HepG2 (cell line): ENCODE measurements around the gene SDK2. TPM values are rescaled to one million over a fixed set of nuclear protein-coding genes. Genes with fewer than 3 reads are reported as not detected.

Source experiments
- CTCF ChIP-seq: sonication (generic); formaldehyde crosslinking; IDR thresholded peaks from 2 replicates; pipeline ENCODE4 v1.5.0; 2020; ENCODE audit warnings: mild to moderate bottlenecking, missing genetic modification reagents, moderate library complexity
- DMAP1 ChIP-seq: IDR thresholded peaks from 2 replicates; pipeline ENCODE4 v1.6.1; 2016
- ELF3 ChIP-seq: IDR thresholded peaks from 2 replicates; pipeline ENCODE4 v1.6.1; 2016; ENCODE audit warnings: missing genetic modification reagents, missing compliant biosample characterization
- KLF16 ChIP-seq, 2 experiments: sonication (generic) in 1 of 2; formaldehyde crosslinking in 1 of 2; IDR thresholded peaks; 2 replicates each; pipeline versions ENCODE4 v1.6.1 to v1.8.0; 2016 to 2023; ENCODE audit warnings: missing genetic modification reagents in 2 of 2, missing compliant biosample characterization in 1 of 2
- MEIS1 ChIP-seq: sonication (generic); formaldehyde crosslinking; IDR thresholded peaks from 2 replicates; pipeline ENCODE4 v1.9.0; 2021; ENCODE audit warnings: mild to moderate bottlenecking, missing genetic modification reagents, moderate library complexity, borderline replicate concordance
- PHF21A ChIP-seq: sonication (generic); formaldehyde crosslinking; IDR thresholded peaks from 2 replicates; pipeline ENCODE4 v1.5.0; 2020; ENCODE audit warnings: mild to moderate bottlenecking, missing genetic modification reagents
- SAFB2 ChIP-seq: sonication (generic); formaldehyde crosslinking; IDR thresholded peaks from 2 replicates; pipeline ENCODE4 v1.5.1; 2020; ENCODE audit warnings: missing genetic modification reagents, low read depth, mild to moderate bottlenecking, borderline replicate concordance
- SMAD3 ChIP-seq: sonication (generic); formaldehyde crosslinking; IDR thresholded peaks from 2 replicates; pipeline ENCODE4 v1.4.0; 2020; ENCODE audit warnings: missing genetic modification reagents
- SMC3 ChIP-seq: IDR thresholded peaks from 2 replicates; pipeline ENCODE4 v1.6.1; 2011; ENCODE audit warnings: low read length, improper control_type of control experiment
- SNAPC4 ChIP-seq: sonication (generic); formaldehyde crosslinking; IDR thresholded peaks from 2 replicates; pipeline ENCODE4 v1.4.0; 2020; ENCODE audit warnings: mild to moderate bottlenecking, missing genetic modification reagents
- TARDBP ChIP-seq: sonication (generic); formaldehyde crosslinking; IDR thresholded peaks from 2 replicates; pipeline ENCODE4 v1.8.0; 2022; ENCODE audit warnings: mild to moderate bottlenecking, missing genetic modification reagents
- ZNF136 ChIP-seq: sonication (generic); formaldehyde crosslinking; IDR thresholded peaks from 2 replicates; pipeline ENCODE4 v1.8.1; 2022; ENCODE audit warnings: low read depth, mild to moderate bottlenecking, moderate library complexity, missing genetic modification reagents
- ZNF33B ChIP-seq: sonication (generic); formaldehyde crosslinking; IDR thresholded peaks from 2 replicates; pipeline ENCODE4 v1.5.1; 2020; ENCODE audit warnings: mild to moderate bottlenecking, missing genetic modification reagents
- ZNF44 ChIP-seq: sonication (generic); formaldehyde crosslinking; IDR thresholded peaks from 2 replicates; pipeline ENCODE4 v1.5.1; 2020; ENCODE audit warnings: mild to moderate bottlenecking, missing genetic modification reagents
- ZNF501 ChIP-seq: sonication (generic); formaldehyde crosslinking; IDR thresholded peaks from 2 replicates; pipeline ENCODE4 v1.5.1; 2020; ENCODE audit warnings: mild to moderate bottlenecking, moderate library complexity, missing genetic modification reagents
- ZNF580 ChIP-seq: IDR thresholded peaks from 2 replicates; pipeline ENCODE4 v1.6.1; 2016; ENCODE audit warnings: low read depth, borderline replicate concordance
- polyA plus RNA-seq, 8 experiments: library from polyadenylated mRNA; depleted of rRNA in 3 of 8; stranded (reverse) in 7 of 8; unstranded in 1 of 8; fragments of >200 nt; fragmentation: Illumina TruSeq in 4 of 8; extraction: Trizol in 4 of 8; gene quantifications; 2 replicates each; pipeline versions ENCODE4 v1.2.1 to v1.2.3, GENCODE V29; 2011 to 2016; ENCODE audit warnings: low read depth in 4 of 8, missing spikeins in 1 of 8, mixed read lengths in 1 of 8; ENCODE audit not compliant: insufficient read depth in 1 of 8
- total RNA-seq, 5 experiments: library from RNA; depleted of rRNA; stranded (reverse); fragments of >200 nt; fragmentation: Illumina TruSeq; extraction: Trizol; gene quantifications; 2 replicates each; pipeline ENCODE4 v1.2.3, GENCODE V29; 2016; ENCODE audit warnings: low read depth in 1 of 5
- TF ChIP-seq, protein P1 (sequence below): IDR thresholded peaks from 2 replicates; pipeline ENCODE4 v1.4.0; 2020; ENCODE audit warnings: mild to moderate bottlenecking, missing genetic modification reagents

SDK2 gene
- total and polyA plus RNA-seq, 2 of the 13 experiments (the other 11 are each of a cell fraction or from before 2014, with no cell fraction given): not detected

- peak; percentile 96 for TF ChIP-seq CTCF (CRISPR knock-in tag)
- TF ChIP-seq SNAPC4 (CRISPR knock-in tag): 0 out of 2 replicates have a peak, but pooled peaks have one; percentile 39
- 0 out of 2 replicates have a peak, but pooled peaks have one; percentile 39 for TF ChIP-seq ZNF44 (CRISPR knock-in tag)
- TF ChIP-seq PHF21A (CRISPR knock-in tag): peak; percentile 18; the same call in 1 of the 2 replicates
- TF ChIP-seq SMC3: peak; percentile 98
- TF ChIP-seq TARDBP (CRISPR knock-in tag): peak; percentile 50; the same call in 1 of the 2 replicates
- 0 out of 2 replicates have a peak, but pooled peaks have one; percentile 55 for TF ChIP-seq ZNF136 (CRISPR knock-in tag)
- TF ChIP-seq, protein P1, sequence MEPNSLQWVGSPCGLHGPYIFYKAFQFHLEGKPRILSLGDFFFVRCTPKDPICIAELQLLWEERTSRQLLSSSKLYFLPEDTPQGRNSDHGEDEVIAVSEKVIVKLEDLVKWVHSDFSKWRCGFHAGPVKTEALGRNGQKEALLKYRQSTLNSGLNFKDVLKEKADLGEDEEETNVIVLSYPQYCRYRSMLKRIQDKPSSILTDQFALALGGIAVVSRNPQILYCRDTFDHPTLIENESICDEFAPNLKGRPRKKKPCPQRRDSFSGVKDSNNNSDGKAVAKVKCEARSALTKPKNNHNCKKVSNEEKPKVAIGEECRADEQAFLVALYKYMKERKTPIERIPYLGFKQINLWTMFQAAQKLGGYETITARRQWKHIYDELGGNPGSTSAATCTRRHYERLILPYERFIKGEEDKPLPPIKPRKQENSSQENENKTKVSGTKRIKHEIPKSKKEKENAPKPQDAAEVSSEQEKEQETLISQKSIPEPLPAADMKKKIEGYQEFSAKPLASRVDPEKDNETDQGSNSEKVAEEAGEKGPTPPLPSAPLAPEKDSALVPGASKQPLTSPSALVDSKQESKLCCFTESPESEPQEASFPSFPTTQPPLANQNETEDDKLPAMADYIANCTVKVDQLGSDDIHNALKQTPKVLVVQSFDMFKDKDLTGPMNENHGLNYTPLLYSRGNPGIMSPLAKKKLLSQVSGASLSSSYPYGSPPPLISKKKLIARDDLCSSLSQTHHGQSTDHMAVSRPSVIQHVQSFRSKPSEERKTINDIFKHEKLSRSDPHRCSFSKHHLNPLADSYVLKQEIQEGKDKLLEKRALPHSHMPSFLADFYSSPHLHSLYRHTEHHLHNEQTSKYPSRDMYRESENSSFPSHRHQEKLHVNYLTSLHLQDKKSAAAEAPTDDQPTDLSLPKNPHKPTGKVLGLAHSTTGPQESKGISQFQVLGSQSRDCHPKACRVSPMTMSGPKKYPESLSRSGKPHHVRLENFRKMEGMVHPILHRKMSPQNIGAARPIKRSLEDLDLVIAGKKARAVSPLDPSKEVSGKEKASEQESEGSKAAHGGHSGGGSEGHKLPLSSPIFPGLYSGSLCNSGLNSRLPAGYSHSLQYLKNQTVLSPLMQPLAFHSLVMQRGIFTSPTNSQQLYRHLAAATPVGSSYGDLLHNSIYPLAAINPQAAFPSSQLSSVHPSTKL: peak; percentile 43; the same call in 1 of the 2 replicates
- TF ChIP-seq MEIS1 (CRISPR knock-in tag): peak; percentile 37; the same call in 1 of the 2 replicates
- TF ChIP-seq ZNF501: peak; percentile 86
- peak in 1 of 2 experiments; percentile 29; a peak in 1 of 4 replicates for TF ChIP-seq KLF16 (CRISPR knock-in tag; IDR thresholded peaks at IDR 0.05)
- TF ChIP-seq ELF3 (CRISPR knock-in tag): 0 out of 2 replicates have a peak, but pooled peaks have one; percentile 38
- 0 out of 2 replicates have a peak, but pooled peaks have one; percentile 28 for TF ChIP-seq SAFB2
- peak; percentile 49; the same call in 1 of the 2 replicates for TF ChIP-seq SMAD3 (CRISPR knock-in tag)
- 0 out of 2 replicates have a peak, but pooled peaks have one; percentile 14 for TF ChIP-seq DMAP1 (CRISPR knock-in tag)
- TF ChIP-seq ZNF33B: 0 out of 2 replicates have a peak, but pooled peaks have one; percentile 31
- peak; percentile 78; the same call in 1 of the 2 replicates for TF ChIP-seq ZNF580
Observed at GRCh38 chr17:73369817-73370490, 274.3 kb downstream of the SDK2 start (continued).
